ENCODE results near the gene ABLIM2.

The ABLIM2 gene

GRCh38 chr4:8082517-8083055 is 76.0 kb downstream of the ABLIM2 start:
- DNase-seq, result no peak

GRCh38 chr4:8081621-8082516 is 76.7 kb downstream of the ABLIM2 start:
- no peak for DNase-seq

- no peak for DNase-seq
These were observed 77.4 kb downstream of the ABLIM2 start for GRCh38 chr4:8081171-8081570.

- DNase-seq, result no peak
These were observed 77.9 kb downstream of the ABLIM2 start for GRCh38 chr4:8080754-8081065.

GRCh38 chr4:8079916-8080753 is 78.5 kb downstream of the ABLIM2 start:
- DNase-seq, result no peak

GRCh38 chr4:8079031-8079885 is 79.4 kb downstream of the ABLIM2 start:
- DNase-seq, result no peak

GRCh38 chr4:8078610-8079015 is 80.0 kb downstream of the ABLIM2 start:
- no peak for DNase-seq

- no peak for DNase-seq
These were observed 80.5 kb downstream of the ABLIM2 start for GRCh38 chr4:8078109-8078494.

- no peak for DNase-seq
These were observed 81.2 kb downstream of the ABLIM2 start for GRCh38 chr4:8077181-8078108.

- no peak for DNase-seq
These were observed 82.6 kb downstream of the ABLIM2 start for GRCh38 chr4:8076023-8076422.

GRCh38 chr4:8073206-8073863 is 85.3 kb downstream of the ABLIM2 start:
- no peak for DNase-seq

GRCh38 chr4:8072235-8072968 is 86.2 kb downstream of the ABLIM2 start:
- DNase-seq, result no peak

GRCh38 chr4:8071766-8072165 is 86.8 kb downstream of the ABLIM2 start:
- no peak for DNase-seq

- DNase-seq, result no peak
These were observed 87.6 kb downstream of the ABLIM2 start for GRCh38 chr4:8070736-8071718.

GRCh38 chr4:8069102-8069752 is 89.4 kb downstream of the ABLIM2 start:
- no peak for DNase-seq

- DNase-seq, result no peak
These were observed 90.4 kb downstream of the ABLIM2 start for GRCh38 chr4:8067945-8068896.

- DNase-seq, result no peak
These were observed 91.2 kb downstream of the ABLIM2 start for GRCh38 chr4:8067274-8067936.

Data from stimulated activated CD4-positive, alpha-beta T cell treated with anti-CD3 and anti-CD28 coated beads, Interleukin-4, amount 100 ng/mL, for 1 hour (primary cell).